HepG2 (cell line): Measurements from ENCODE around the gene CAPRIN1. TPM values are rescaled to one million over a fixed set of nuclear protein-coding genes. Genes with fewer than 3 reads are reported as not detected.
A peak's percentile ranks its signal among the peaks of the same experiment; 100 is the strongest.

Source experiments
- BCL6 ChIP-seq: IDR thresholded peaks from 2 replicates; pipeline ENCODE4 v1.6.1; 2016; ENCODE audit warnings: missing genetic modification reagents, missing compliant biosample characterization
- ELF3 ChIP-seq: IDR thresholded peaks from 2 replicates; pipeline ENCODE4 v1.6.1; 2016; ENCODE audit warnings: missing genetic modification reagents, missing compliant biosample characterization
- HES4 ChIP-seq: sonication (generic); formaldehyde crosslinking; IDR thresholded peaks from 2 replicates; pipeline ENCODE4 v1.9.0; 2021; ENCODE audit warnings: mild to moderate bottlenecking, missing genetic modification reagents, borderline replicate concordance
- HNRNPK ChIP-seq: fragments of 200-400 bp; formaldehyde crosslinking; IDR thresholded peaks from 2 replicates; pipeline ENCODE4 v1.6.1; 2018; ENCODE audit warnings: low read length, low read depth, moderate library complexity, mild to moderate bottlenecking; ENCODE audit not compliant: poor library complexity, severe bottlenecking
- MEF2D ChIP-seq: sonication (generic); formaldehyde crosslinking; IDR thresholded peaks from 2 replicates; pipeline ENCODE4 v1.5.1; 2020; ENCODE audit warnings: mild to moderate bottlenecking, missing genetic modification reagents
- MTA3 ChIP-seq: sonication (generic); formaldehyde crosslinking; IDR thresholded peaks from 2 replicates; pipeline ENCODE4 v1.4.0; 2020; ENCODE audit warnings: missing genetic modification reagents
- NFYC ChIP-seq: IDR thresholded peaks from 2 replicates; pipeline ENCODE4 v1.6.1; 2016; ENCODE audit warnings: missing genetic modification reagents, missing compliant biosample characterization
- NONO ChIP-seq, 2 experiments: fragments of 450-650 bp in 1 of 2; sonication (generic) in 1 of 2; formaldehyde crosslinking in 1 of 2; IDR thresholded peaks in 1 of 2; conservative IDR thresholded peaks in 1 of 2; 2 replicates each; pipeline versions ENCODE4 v1.6.1 to v1.8.0; 2017 to 2022; ENCODE audit warnings: mild to moderate bottlenecking in 1 of 2, missing genetic modification reagents in 1 of 2, moderate library complexity in 1 of 2
- TFDP2 ChIP-seq: sonication (generic); formaldehyde crosslinking; IDR thresholded peaks from 2 replicates; pipeline ENCODE4 v1.4.0; 2020; ENCODE audit warnings: missing genetic modification reagents
- THAP11 ChIP-seq: IDR thresholded peaks from 2 replicates; pipeline ENCODE4 v1.6.1; 2016; ENCODE audit warnings: missing biosample characterization, missing genetic modification reagents
- YY1 ChIP-seq: IDR thresholded peaks from 2 replicates; pipeline ENCODE4 v1.6.1; 2011; ENCODE audit warnings: low read length, low read depth, moderate library complexity, mild to moderate bottlenecking; ENCODE audit not compliant: insufficient read depth, insufficient replicate concordance
- ZBED4 ChIP-seq: sonication (generic); formaldehyde crosslinking; IDR thresholded peaks from 2 replicates; pipeline ENCODE4 v1.4.0; 2020; ENCODE audit warnings: missing genetic modification reagents, borderline replicate concordance
- ZIK1 ChIP-seq: sonication (generic); formaldehyde crosslinking; IDR thresholded peaks from 2 replicates; pipeline ENCODE4 v1.5.0; 2020; ENCODE audit warnings: mild to moderate bottlenecking, low read depth, missing genetic modification reagents, borderline replicate concordance
- ZNF24 ChIP-seq: fragments of 450-650 bp; IDR thresholded peaks from 2 replicates; pipeline ENCODE4 v1.6.1; 2017; ENCODE audit warnings: antibody characterized with exemption, mild to moderate bottlenecking
- ZNF331 ChIP-seq: sonication (generic); formaldehyde crosslinking; IDR thresholded peaks from 2 replicates; pipeline ENCODE4 v1.4.0; 2020; ENCODE audit warnings: missing genetic modification reagents
- ZNF335 ChIP-seq: sonication (generic); formaldehyde crosslinking; IDR thresholded peaks from 2 replicates; pipeline ENCODE4 v1.4.0; 2020; ENCODE audit warnings: missing genetic modification reagents
- polyA plus RNA-seq, 8 experiments: library from polyadenylated mRNA; depleted of rRNA in 3 of 8; stranded (reverse) in 7 of 8; unstranded in 1 of 8; fragments of >200 nt; fragmentation: Illumina TruSeq in 4 of 8; extraction: Trizol in 4 of 8; gene quantifications; 2 replicates each; pipeline versions ENCODE4 v1.2.1 to v1.2.3, GENCODE V29; 2011 to 2016; ENCODE audit warnings: low read depth in 4 of 8, missing spikeins in 1 of 8, mixed read lengths in 1 of 8; ENCODE audit not compliant: insufficient read depth in 1 of 8
- total RNA-seq, 5 experiments: library from RNA; depleted of rRNA; stranded (reverse); fragments of >200 nt; fragmentation: Illumina TruSeq; extraction: Trizol; gene quantifications; 2 replicates each; pipeline ENCODE4 v1.2.3, GENCODE V29; 2016; ENCODE audit warnings: low read depth in 1 of 5
- TF ChIP-seq, protein P1 (sequence below): sonication (generic); formaldehyde crosslinking; IDR thresholded peaks from 2 replicates; pipeline ENCODE4 v1.9.0; 2022; ENCODE audit warnings: low read depth, missing genetic modification reagents
- TF ChIP-seq, protein P2 (sequence below): sonication (generic); formaldehyde crosslinking; IDR thresholded peaks from 2 replicates; pipeline ENCODE4 v1.4.0; 2020; ENCODE audit warnings: mild to moderate bottlenecking, missing genetic modification reagents

The CAPRIN1 gene
- total and polyA plus RNA-seq, 2 of the 13 experiments (the other 11 are each of a cell fraction or from before 2014, with no cell fraction given) = 114 to 162 TPM

DNA sequence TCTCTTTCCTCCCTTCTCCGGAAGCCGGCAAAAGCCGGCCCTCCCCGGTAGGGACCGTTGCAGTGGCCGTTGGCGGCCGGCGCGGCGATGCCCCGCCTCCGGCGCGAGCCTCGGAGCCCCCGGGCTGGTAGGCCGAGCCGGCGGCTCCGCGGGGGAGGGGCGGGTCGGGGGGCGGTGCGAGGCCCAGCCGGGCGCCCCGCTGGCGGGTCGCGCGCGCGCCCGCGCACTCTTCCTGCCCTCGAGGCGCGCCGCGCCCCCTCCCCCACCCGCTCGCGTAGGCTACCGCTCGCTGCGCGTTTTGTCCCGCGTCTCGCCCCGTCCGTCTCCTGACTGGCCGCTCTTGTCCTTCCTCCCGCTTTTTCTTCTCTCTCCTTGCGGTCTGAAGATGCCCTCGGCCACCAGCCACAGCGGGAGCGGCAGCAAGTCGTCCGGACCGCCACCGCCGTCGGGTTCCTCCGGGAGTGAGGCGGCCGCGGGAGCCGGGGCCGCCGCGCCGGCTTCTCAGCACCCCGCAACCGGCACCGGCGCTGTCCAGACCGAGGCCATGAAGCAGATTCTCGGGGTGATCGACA lies 591 bp downstream of the CAPRIN1 start (continued):
- 0 out of 2 replicates have a peak, but pooled peaks have one; percentile 20 for TF ChIP-seq NFYC (CRISPR knock-in tag)
- TF ChIP-seq THAP11 (CRISPR knock-in tag) = peak; percentile 58
- TF ChIP-seq MTA3 (CRISPR knock-in tag) = no peak
- peak; percentile 61; the same call in 1 of the 2 replicates for TF ChIP-seq ZIK1 (CRISPR knock-in tag)
- no peak for TF ChIP-seq NONO (IDR thresholded peaks at IDR 0.05)
- 0 out of 2 replicates have a peak, but pooled peaks have one; percentile 19 for TF ChIP-seq NONO (CRISPR knock-in tag; conservative IDR thresholded peaks at IDR 0.05)
- TF ChIP-seq HNRNPK = peak; percentile 57
- peak; percentile 21; the same call in 1 of the 2 replicates for TF ChIP-seq ZNF331 (CRISPR knock-in tag)
- TF ChIP-seq BCL6 (CRISPR knock-in tag) = 0 out of 2 replicates have a peak, but pooled peaks have one; percentile 27
- TF ChIP-seq, protein P1, sequence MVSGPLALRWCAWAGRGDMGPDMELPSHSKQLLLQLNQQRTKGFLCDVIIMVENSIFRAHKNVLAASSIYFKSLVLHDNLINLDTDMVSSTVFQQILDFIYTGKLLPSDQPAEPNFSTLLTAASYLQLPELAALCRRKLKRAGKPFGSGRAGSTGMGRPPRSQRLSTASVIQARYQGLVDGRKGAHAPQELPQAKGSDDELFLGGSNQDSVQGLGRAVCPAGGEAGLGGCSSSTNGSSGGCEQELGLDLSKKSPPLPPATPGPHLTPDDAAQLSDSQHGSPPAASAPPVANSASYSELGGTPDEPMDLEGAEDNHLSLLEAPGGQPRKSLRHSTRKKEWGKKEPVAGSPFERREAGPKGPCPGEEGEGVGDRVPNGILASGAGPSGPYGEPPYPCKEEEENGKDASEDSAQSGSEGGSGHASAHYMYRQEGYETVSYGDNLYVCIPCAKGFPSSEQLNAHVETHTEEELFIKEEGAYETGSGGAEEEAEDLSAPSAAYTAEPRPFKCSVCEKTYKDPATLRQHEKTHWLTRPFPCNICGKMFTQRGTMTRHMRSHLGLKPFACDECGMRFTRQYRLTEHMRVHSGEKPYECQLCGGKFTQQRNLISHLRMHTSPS (CRISPR knock-in tag) = no peak
- TF ChIP-seq HES4 (CRISPR knock-in tag) = 0 out of 2 replicates have a peak, but pooled peaks have one; percentile 70
- TF ChIP-seq TFDP2 (CRISPR knock-in tag) = peak; percentile 67
- TF ChIP-seq YY1 = peak; percentile 67
- peak; percentile 36; the same call in 1 of the 2 replicates for TF ChIP-seq MEF2D (CRISPR knock-in tag)
- no peak for TF ChIP-seq ZNF24
- peak; percentile 64; the same call in 1 of the 2 replicates for TF ChIP-seq ZBED4 (CRISPR knock-in tag)
- 0 out of 2 replicates have a peak, but pooled peaks have one; percentile 44 for TF ChIP-seq ELF3 (CRISPR knock-in tag)
- no peak for TF ChIP-seq ZNF335 (CRISPR knock-in tag)
- TF ChIP-seq, protein P2, sequence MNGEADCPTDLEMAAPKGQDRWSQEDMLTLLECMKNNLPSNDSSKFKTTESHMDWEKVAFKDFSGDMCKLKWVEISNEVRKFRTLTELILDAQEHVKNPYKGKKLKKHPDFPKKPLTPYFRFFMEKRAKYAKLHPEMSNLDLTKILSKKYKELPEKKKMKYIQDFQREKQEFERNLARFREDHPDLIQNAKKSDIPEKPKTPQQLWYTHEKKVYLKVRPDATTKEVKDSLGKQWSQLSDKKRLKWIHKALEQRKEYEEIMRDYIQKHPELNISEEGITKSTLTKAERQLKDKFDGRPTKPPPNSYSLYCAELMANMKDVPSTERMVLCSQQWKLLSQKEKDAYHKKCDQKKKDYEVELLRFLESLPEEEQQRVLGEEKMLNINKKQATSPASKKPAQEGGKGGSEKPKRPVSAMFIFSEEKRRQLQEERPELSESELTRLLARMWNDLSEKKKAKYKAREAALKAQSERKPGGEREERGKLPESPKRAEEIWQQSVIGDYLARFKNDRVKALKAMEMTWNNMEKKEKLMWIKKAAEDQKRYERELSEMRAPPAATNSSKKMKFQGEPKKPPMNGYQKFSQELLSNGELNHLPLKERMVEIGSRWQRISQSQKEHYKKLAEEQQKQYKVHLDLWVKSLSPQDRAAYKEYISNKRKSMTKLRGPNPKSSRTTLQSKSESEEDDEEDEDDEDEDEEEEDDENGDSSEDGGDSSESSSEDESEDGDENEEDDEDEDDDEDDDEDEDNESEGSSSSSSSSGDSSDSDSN = no peak; the same call in 1 of the 2 replicates
